ENCODE results near the gene GOLGA1. TPM values are rescaled to one million over a fixed set of nuclear protein-coding genes. Genes with fewer than 3 reads are reported as not detected.

Gene GOLGA1
- total and polyA plus RNA-seq, 12 donors = 6.8 to 26.0 (median 18.3) TPM

- Histone ChIP-seq H3K27me3 (no peaks in the 10 kb centered on the region), H3K36me3 (peaks cover 0 to 100% (median 62%) of the 10 kb centered on the region in 9 donors), H3K27ac (no peak overlapping the region), H3K4me3 (no peak overlapping the region), H3K4me1 (peaks cover under 1 to 13% (median 4%) of the 10 kb centered on the region in 9 donors), H3K9me3 (no peaks in the 10 kb centered on the region)
- DNase-seq = no peak
- no peak for TF ChIP-seq CTCF (IDR thresholded peaks at IDR 0.05)
- ATAC-seq = no peak
- 86 to 92% methylated on average over 6 of the region's 6 CpGs for WGBS, 2 donors
- intact Hi-C loops (cut with DNase I) = loop anchor here in 2 of 10 donors (10.0 kb wide), 2 partner anchors 56 to 266 kb away; partner anchors contain the start of gene SCAI (in 1 of the 2)
Observed at GRCh38 chr9:124878518-124878917, 62.4 kb downstream of the GOLGA1 start.

- Histone ChIP-seq H3K36me3 (peaks cover 0 to 99% (median 63%) of the 10 kb centered on the region in 9 donors), H3K4me1 (peaks cover 6 to 18% (median 9%) of the 10 kb centered on the region in 9 donors), H3K27me3 (no peaks in the 10 kb centered on the region), H3K4me3 (no peak overlapping the region), H3K9me3 (no peaks in the 10 kb centered on the region), H3K27ac (no peak overlapping the region)
- WGBS, 2 donors = 92 to 95% methylated on average over 1 of the region's 1 CpG
- intact Hi-C loops (cut with DNase I) = loop anchor here in 2 of 10 donors (10.0 kb wide), 2 partner anchors 57 to 267 kb away; partner anchors contain the start of gene SCAI (in 1 of the 2)
- TF ChIP-seq CTCF (IDR thresholded peaks at IDR 0.05) = no peak
- ATAC-seq (no peak), DNase-seq (no peak)
Observed at GRCh38 chr9:124878021-124878420, 62.9 kb downstream of the GOLGA1 start.

GRCh38 chr9:124877021-124877782 lies 63.7 kb downstream of the GOLGA1 start:
- intact Hi-C loops (cut with DNase I) = loop anchor here in 2 of 10 donors (10.0 kb wide), 2 partner anchors 58 to 268 kb away; partner anchors contain the start of gene SCAI (in 1 of the 2)
- no peak overlapping the region for H3K27ac ChIP-seq
- H3K27me3 ChIP-seq = no peaks in the 10 kb centered on the region
- no peak for DNase-seq
- peaks cover 0 to 99% (median 63%) of the 10 kb centered on the region in 9 donors for H3K36me3 ChIP-seq
- 88 to 89% methylated on average over 14 of the region's 14 CpGs for WGBS, 2 donors
- ATAC-seq = no peak
- peaks cover 12 to 26% (median 17%) of the 10 kb centered on the region in 9 donors for H3K4me1 ChIP-seq
- no peak for TF ChIP-seq CTCF (IDR thresholded peaks at IDR 0.05)
- no peak overlapping the region for H3K4me3 ChIP-seq
- no peaks in the 10 kb centered on the region for H3K9me3 ChIP-seq

DNA sequence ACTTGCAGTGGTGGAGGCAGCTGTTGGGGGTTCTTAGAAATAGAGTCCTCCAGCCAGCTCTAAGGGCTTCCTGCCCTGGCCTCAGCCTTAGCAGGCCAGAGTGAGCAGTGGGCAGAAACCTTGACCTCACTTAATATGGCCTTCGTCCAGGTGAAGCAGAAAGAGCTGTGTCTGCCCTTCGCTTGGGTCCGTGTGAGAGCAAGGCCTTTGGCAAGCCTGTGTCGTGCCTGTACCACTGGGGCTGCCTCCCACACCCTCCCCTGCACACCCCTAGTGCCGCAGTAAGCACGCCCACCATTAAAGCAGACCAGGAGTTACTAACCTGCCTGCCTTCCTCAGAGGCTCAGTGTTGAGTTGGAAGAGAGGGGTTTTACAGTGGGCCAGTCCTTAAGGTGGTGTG lies 65.4 kb downstream of the GOLGA1 start:
- H3K4me3 ChIP-seq = no peak overlapping the region
- H3K27me3 ChIP-seq = no peaks in the 10 kb centered on the region
- H3K36me3 ChIP-seq = peaks cover 0 to 94% (median 48%) of the 10 kb centered on the region in 9 donors
- no peaks in the 10 kb centered on the region for H3K9me3 ChIP-seq
- no peak for ATAC-seq
- WGBS, 2 donors = 91 to 94% methylated on average over 6 of the region's 6 CpGs
- H3K4me1 ChIP-seq = peaks cover 23 to 43% (median 34%) of the 10 kb centered on the region in 9 donors
- intact Hi-C loops (cut with DNase I) = loop anchor here in 2 of 10 donors (10.0 kb wide), 2 partner anchors 59 to 269 kb away; partner anchors contain the start of gene SCAI (in 1 of the 2)
- DNase-seq = no peak
- TF ChIP-seq CTCF (IDR thresholded peaks at IDR 0.05) = no peak
- H3K27ac ChIP-seq = no peak overlapping the region
